K562 (cell line): Measurements from ENCODE around the gene SEMA3G. TPM values are rescaled to one million over a fixed set of nuclear protein-coding genes. Genes with fewer than 3 reads are reported as not detected.

Experiments used
- ATF3 ChIP-seq, 2 experiments: fragments of 450-650 bp in 1 of 2; sonication (generic) in 1 of 2; formaldehyde crosslinking in 1 of 2; IDR thresholded peaks in 1 of 2; conservative IDR thresholded peaks in 1 of 2; 2 replicates each; pipeline versions ENCODE4 v1.6.1 to v1.8.1; 2016 to 2023; ENCODE audit warnings: mild to moderate bottlenecking in 2 of 2, moderate library complexity in 2 of 2, inconsistent platforms in 1 of 2, missing genetic modification reagents in 1 of 2
- HDAC6 ChIP-seq: IDR thresholded peaks from 2 replicates; pipeline ENCODE4 v1.6.1; 2012; ENCODE audit warnings: low read depth, mild to moderate bottlenecking, control low read depth, inconsistent platforms, low read length, moderate library complexity
- HIVEP1 ChIP-seq: fragments of 250-450 bp; sonication (Bioruptor Pico); IDR thresholded peaks from 2 replicates; pipeline ENCODE4 v1.4.0; 2020; ENCODE audit warnings: mild to moderate bottlenecking
- IFI16 ChIP-seq: fragments of 250-450 bp; sonication (Bioruptor Pico); IDR thresholded peaks from 2 replicates; pipeline ENCODE4 v2.1.2; 2022; ENCODE audit warnings: mild to moderate bottlenecking, inconsistent platforms
- JUN ChIP-seq, 2 experiments: sonication (generic) in 1 of 2; formaldehyde crosslinking in 1 of 2; IDR thresholded peaks; 2 replicates each; pipeline versions ENCODE4 v1.6.1 to v1.8.0; 2012 to 2022; ENCODE audit warnings: borderline replicate concordance in 2 of 2, mild to moderate bottlenecking in 2 of 2, improper control_type of control experiment in 1 of 2, low read depth in 1 of 2, low read length in 1 of 2, missing genetic modification reagents in 1 of 2
- MEIS2 ChIP-seq: fragments of 450-650 bp; IDR thresholded peaks from 2 replicates; pipeline ENCODE4 v1.6.1; 2014; ENCODE audit warnings: mild to moderate bottlenecking; ENCODE audit not compliant: partially characterized antibody
- PHF20 ChIP-seq: fragments of 450-650 bp; IDR thresholded peaks from 2 replicates; pipeline ENCODE4 v1.6.1; 2018; ENCODE audit not compliant: partially characterized antibody
- PHF8 ChIP-seq: fragments of 200-600 bp; sonication (generic); IDR thresholded peaks from 2 replicates; pipeline ENCODE4 v1.6.1; 2012; ENCODE audit warnings: mixed run types, mild to moderate bottlenecking, inconsistent platforms, low read length, moderate library complexity, borderline replicate concordance
- RFX1 ChIP-seq: fragments of 450-650 bp; IDR thresholded peaks from 2 replicates; pipeline ENCODE4 v1.6.1; 2016; ENCODE audit warnings: mild to moderate bottlenecking, moderate library complexity
- SIN3B ChIP-seq: fragments of 450-650 bp; IDR thresholded peaks from 2 replicates; pipeline ENCODE4 v1.6.1; 2017; ENCODE audit warnings: low read depth, mild to moderate bottlenecking, moderate library complexity
- SNAPC5 ChIP-seq: fragments of 250-450 bp; sonication (Bioruptor Pico); IDR thresholded peaks from 2 replicates; pipeline ENCODE4 v1.8.0; 2021; ENCODE audit warnings: moderate library complexity, mild to moderate bottlenecking, inconsistent platforms
- SRF ChIP-seq, 2 experiments: fragments of 250-450, 450-650 bp in 1 of 2; sonication (Bioruptor Pico) in 1 of 2; sonication (generic) in 1 of 2; formaldehyde crosslinking; IDR thresholded peaks; 2 replicates each; pipeline versions ENCODE4 v1.5.0 to v1.5.1; 2020 to 2022; ENCODE audit warnings: mild to moderate bottlenecking in 1 of 2, missing genetic modification reagents in 1 of 2
- TRIM25 ChIP-seq: fragments of 450-650 bp; IDR thresholded peaks from 2 replicates; pipeline ENCODE4 v1.7.0; 2016; ENCODE audit warnings: borderline replicate concordance
- XRCC5 ChIP-seq: fragments of 200-400 bp; formaldehyde crosslinking; IDR thresholded peaks from 2 replicates; pipeline ENCODE4 v1.6.1; 2017; ENCODE audit warnings: low read depth, mild to moderate bottlenecking, low read length
- ZBED1 ChIP-seq: IDR thresholded peaks from 2 replicates; pipeline ENCODE4 v1.6.1; 2014
- ZBTB5 ChIP-seq: fragments of 450-650 bp; IDR thresholded peaks from 2 replicates; pipeline ENCODE4 v1.6.1; 2017; ENCODE audit warnings: antibody characterized with exemption
- ZNF551 ChIP-seq: fragments of 250-450 bp; sonication (Bioruptor Pico); IDR thresholded peaks from 2 replicates; pipeline ENCODE4 v1.5.0; 2021; ENCODE audit warnings: mild to moderate bottlenecking, moderate library complexity
- polyA plus RNA-seq, 8 experiments: library from polyadenylated mRNA; depleted of rRNA in 4 of 8; stranded (reverse) in 5 of 8; unstranded in 3 of 8; fragments of >200 nt; fragmentation: Nextera tagmentation in 2 of 8; fragmentation: Illumina TruSeq in 1 of 8; extraction: Ambion mirVana in 2 of 8; extraction: Trizol in 1 of 8; gene quantifications; 2 replicates each; pipeline versions ENCODE4 v1.2.1 to v1.2.3, GENCODE V29; 2011 to 2014; ENCODE audit warnings: inconsistent platforms in 1 of 8, missing spikeins in 1 of 8
- total RNA-seq, 7 experiments: library from RNA; depleted of rRNA in 6 of 7; stranded (reverse); fragments of >200 nt in 6 of 7; fragmentation: Illumina TruSeq in 2 of 7; extraction: Trizol in 2 of 7; gene quantifications; 2 replicates each; pipeline versions ENCODE4 v1.2.1 to v1.2.3, GENCODE V29; 2011 to 2021; ENCODE audit warnings: low replicate concordance in 1 of 7

The SEMA3G gene
- total and polyA plus RNA-seq, 9 of the 15 experiments (the other 6 are each of a cell fraction or from before 2014, with no cell fraction given): 0.04 to 0.07 (median 0.05) TPM; not detected in 6

- TF ChIP-seq TRIM25 (no peak), SIN3B (no peak), ATF3 (IDR thresholded peaks at IDR 0.05) (peak; percentile 79), ATF3 (CRISPR knock-in tag; conservative IDR thresholded peaks at IDR 0.05) (no peak), ZBED1 (no peak), SNAPC5 (CRISPR knock-in tag) (no peak), RFX1 (no peak), JUN (IDR thresholded peaks at IDR 0.05; ENCODE audit: borderline replicate concordance, low read depth, low read length) (no peak), JUN (CRISPR knock-in tag; IDR thresholded peaks at IDR 0.05; ENCODE audit: borderline replicate concordance) (no peak), IFI16 (CRISPR knock-in tag) (no peak), PHF8 (peak; percentile 84; the same call in 1 of the 2 replicates), HIVEP1 (CRISPR knock-in tag) (no peak), PHF20 (peak; percentile 15), SRF (CRISPR knock-in tag; IDR thresholded peaks at IDR 0.05) (no peak), ZNF551 (CRISPR knock-in tag) (no peak), ZBTB5 (no peak), XRCC5 (no peak), HDAC6 (no peak), MEIS2 (peak; percentile 63)
These were observed 10.6 kb upstream of the SEMA3G start, which contains the start of gene NISCH (continued) for GRCh38 chr3:52455283-52456168.
